HG03045 (cell line): ENCODE results near the gene RASGRP2.

ENCODE experiments used
- ATAC-seq: cut with Tn5 transposase; IDR thresholded peaks from one replicate; pipeline ENCODE4 v1.9.1; 2021; ENCODE audit warnings: mild to moderate bottlenecking, moderate library complexity; ENCODE audit not compliant: unreplicated experiment

Gene RASGRP2

GRCh38 chr11:64757549-64758329 is 13.8 kb upstream of the RASGRP2 start:
- no peak for ATAC-seq

- no peak for ATAC-seq
Observed at GRCh38 chr11:64755681-64756361, 11.9 kb upstream of the RASGRP2 start.

GRCh38 chr11:64754919-64755662 is 11.1 kb upstream of the RASGRP2 start:
- no peak for ATAC-seq

- no peak for ATAC-seq
Observed at GRCh38 chr11:64754124-64754918, 10.4 kb upstream of the RASGRP2 start.

- ATAC-seq: no peak
Observed at GRCh38 chr11:64753380-64754123, 9.6 kb upstream of the RASGRP2 start.

- ATAC-seq: no peak
Observed at GRCh38 chr11:64753019-64753379, 9.1 kb upstream of the RASGRP2 start.

- no peak for ATAC-seq
Observed at GRCh38 chr11:64752175-64752970, 8.4 kb upstream of the RASGRP2 start.

- no peak for ATAC-seq
Observed at GRCh38 chr11:64751580-64751979, 7.6 kb upstream of the RASGRP2 start.

- ATAC-seq: no peak
Observed at GRCh38 chr11:64751136-64751535, 7.2 kb upstream of the RASGRP2 start.

- no peak for ATAC-seq
Observed at GRCh38 chr11:64750361-64751054, 6.6 kb upstream of the RASGRP2 start.

GRCh38 chr11:64747961-64748665 is 4.2 kb upstream of the RASGRP2 start:
- no peak for ATAC-seq

GRCh38 chr11:64746486-64746885 is 2.5 kb upstream of the RASGRP2 start:
- ATAC-seq: no peak

GRCh38 chr11:64745521-64746328 is 1.8 kb upstream of the RASGRP2 start:
- ATAC-seq: no peak

GRCh38 chr11:64745189-64745520 is 1.2 kb upstream of the RASGRP2 start:
- ATAC-seq: no peak

GRCh38 chr11:64744544-64745188 is 724 bp upstream of the RASGRP2 start:
- no peak for ATAC-seq

- ATAC-seq: no peak
Observed at GRCh38 chr11:64742889-64743590, 902 bp downstream of the RASGRP2 start.
